LNCAP (cell line): ENCODE results near the gene CHMP4B.

ENCODE experiments used
- CTCF ChIP-seq: fragments of 450-650 bp; IDR thresholded peaks from 2 replicates; pipeline ENCODE4 v1.5.1; 2017; ENCODE audit warnings: mild to moderate bottlenecking

CHMP4B gene

GRCh38 chr20:33798444-33798843 lies 12.7 kb upstream of the CHMP4B start:
- no peak for TF ChIP-seq CTCF

- TF ChIP-seq CTCF: no peak
Observed at GRCh38 chr20:33803921-33804337, 7.2 kb upstream of the CHMP4B start.

GRCh38 chr20:33808388-33808787 lies 2.8 kb upstream of the CHMP4B start:
- TF ChIP-seq CTCF: no peak

GRCh38 chr20:33810259-33810658 lies 889 bp upstream of the CHMP4B start:
- no peak for TF ChIP-seq CTCF

- TF ChIP-seq CTCF: no peak
Observed at GRCh38 chr20:33811776-33812151, 616 bp downstream of the CHMP4B start.

GRCh38 chr20:33812152-33812849 lies 1.2 kb downstream of the CHMP4B start:
- no peak for TF ChIP-seq CTCF

GRCh38 chr20:33812908-33813462 lies 1.8 kb downstream of the CHMP4B start:
- TF ChIP-seq CTCF: no peak
